ENCODE results near the gene SLC31A2.

Gene SLC31A2

GRCh38 chr9:113164536-113165300 lies 13.9 kb downstream of the SLC31A2 start:
- no peak for TF ChIP-seq ZNF274 (IDR thresholded peaks at IDR 0.05; ENCODE audit: low read depth, low read length)
- no peak for TF ChIP-seq YY1 (IDR thresholded peaks at IDR 0.05; ENCODE audit: insufficient read depth, insufficient read length)
- no peak for TF ChIP-seq SUZ12 (IDR thresholded peaks at IDR 0.05; ENCODE audit: extremely low read depth, insufficient read depth, insufficient read length)

GRCh38 chr9:113166039-113166438 lies 15.2 kb downstream of the SLC31A2 start:
- Histone ChIP-seq H3K4me1 (ENCODE audit: insufficient read depth, insufficient read length) (peaks cover 8% of the 10 kb centered on the region), H3K9ac (ENCODE audit: insufficient read length, low read depth) (no peak overlapping the region), H3K4me3 (ENCODE audit: insufficient read length, low read depth) (no peak overlapping the region), H3K36me3 (ENCODE audit: insufficient read depth, insufficient read length, low read length) (peaks cover 96% of the 10 kb centered on the region), H3K9me3 (ENCODE audit: insufficient read depth, low read length) (no peaks in the 10 kb centered on the region), H3K27me3 (ENCODE audit: insufficient read depth, insufficient read length) (no peaks in the 10 kb centered on the region)
- DNase-seq (ENCODE audit: low read depth, low spot score) = no peak
- no peak for TF ChIP-seq ZNF274 (IDR thresholded peaks at IDR 0.05; ENCODE audit: low read depth, low read length)
- TF ChIP-seq SUZ12 (IDR thresholded peaks at IDR 0.05; ENCODE audit: extremely low read depth, insufficient read depth, insufficient read length) = no peak
- no peak for TF ChIP-seq YY1 (IDR thresholded peaks at IDR 0.05; ENCODE audit: insufficient read depth, insufficient read length)

More at GRCh38 chr9:113164536-113165300, 13.9 kb downstream of the SLC31A2 start:
- H3K9ac ChIP-seq (ENCODE audit: insufficient read length, low read depth) = no peak overlapping the region
- no peak overlapping the region for H3K4me3 ChIP-seq (ENCODE audit: insufficient read length, low read depth)
- DNase-seq (ENCODE audit: low read depth, low spot score) = no peak
- H3K27me3 ChIP-seq (ENCODE audit: insufficient read depth, insufficient read length) = no peaks in the 10 kb centered on the region
- no peaks in the 10 kb centered on the region for H3K9me3 ChIP-seq (ENCODE audit: insufficient read depth, low read length)
- H3K4me1 ChIP-seq (ENCODE audit: insufficient read depth, insufficient read length) = peaks cover 8% of the 10 kb centered on the region
- peaks cover 87% of the 10 kb centered on the region for H3K36me3 ChIP-seq (ENCODE audit: insufficient read depth, insufficient read length, low read length)

GRCh38 chr9:113168809-113169208 lies 18.0 kb downstream of the SLC31A2 start:
- Histone ChIP-seq H3K9ac (ENCODE audit: insufficient read length, low read depth) (no peak overlapping the region), H3K4me1 (ENCODE audit: insufficient read depth, insufficient read length) (no peaks in the 10 kb centered on the region), H3K4me3 (ENCODE audit: insufficient read length, low read depth) (no peak overlapping the region), H3K27me3 (ENCODE audit: insufficient read depth, insufficient read length) (no peaks in the 10 kb centered on the region), H3K9me3 (ENCODE audit: insufficient read depth, low read length) (no peaks in the 10 kb centered on the region), H3K36me3 (ENCODE audit: insufficient read depth, insufficient read length, low read length) (peaks cover 90% of the 10 kb centered on the region)
- TF ChIP-seq ZNF274 (IDR thresholded peaks at IDR 0.05; ENCODE audit: low read depth, low read length) = no peak
- TF ChIP-seq YY1 (IDR thresholded peaks at IDR 0.05; ENCODE audit: insufficient read depth, insufficient read length) = no peak
- no peak for TF ChIP-seq SUZ12 (IDR thresholded peaks at IDR 0.05; ENCODE audit: extremely low read depth, insufficient read depth, insufficient read length)
- DNase-seq (ENCODE audit: low read depth, low spot score) = no peak

- H3K4me3 ChIP-seq (ENCODE audit: insufficient read length, low read depth) = no peak overlapping the region
- no peak for TF ChIP-seq ZNF274 (IDR thresholded peaks at IDR 0.05; ENCODE audit: low read depth, low read length)
- no peak for TF ChIP-seq YY1 (IDR thresholded peaks at IDR 0.05; ENCODE audit: insufficient read depth, insufficient read length)
- TF ChIP-seq SUZ12 (IDR thresholded peaks at IDR 0.05; ENCODE audit: extremely low read depth, insufficient read depth, insufficient read length) = no peak
- no peaks in the 10 kb centered on the region for H3K27me3 ChIP-seq (ENCODE audit: insufficient read depth, insufficient read length)
- H3K9me3 ChIP-seq (ENCODE audit: insufficient read depth, low read length) = no peaks in the 10 kb centered on the region
- H3K36me3 ChIP-seq (ENCODE audit: insufficient read depth, insufficient read length, low read length) = peaks cover 89% of the 10 kb centered on the region
- H3K4me1 ChIP-seq (ENCODE audit: insufficient read depth, insufficient read length) = no peaks in the 10 kb centered on the region
- no peak overlapping the region for H3K9ac ChIP-seq (ENCODE audit: insufficient read length, low read depth)
- no peak for DNase-seq (ENCODE audit: low read depth, low spot score)
Measured at GRCh38 chr9:113173341-113173740, 22.5 kb downstream of the SLC31A2 start.

GRCh38 chr9:113176803-113177202 lies 26.0 kb downstream of the SLC31A2 start:
- Histone ChIP-seq H3K27me3 (ENCODE audit: insufficient read depth, insufficient read length) (no peaks in the 10 kb centered on the region), H3K36me3 (ENCODE audit: insufficient read depth, insufficient read length, low read length) (peaks cover 81% of the 10 kb centered on the region)

GRCh38 chr9:113177251-113177650 lies 26.4 kb downstream of the SLC31A2 start:
- DNase-seq (ENCODE audit: low read depth, low spot score) = no peak
- TF ChIP-seq ZNF274 (IDR thresholded peaks at IDR 0.05; ENCODE audit: low read depth, low read length) (no peak), SUZ12 (IDR thresholded peaks at IDR 0.05; ENCODE audit: extremely low read depth, insufficient read depth, insufficient read length) (no peak), YY1 (IDR thresholded peaks at IDR 0.05; ENCODE audit: insufficient read depth, insufficient read length) (no peak)
- H3K36me3 ChIP-seq (ENCODE audit: insufficient read depth, insufficient read length, low read length) = peaks cover 83% of the 10 kb centered on the region
- H3K4me3 ChIP-seq (ENCODE audit: insufficient read length, low read depth) = no peak overlapping the region
- H3K9me3 ChIP-seq (ENCODE audit: insufficient read depth, low read length) = no peaks in the 10 kb centered on the region
- H3K9ac ChIP-seq (ENCODE audit: insufficient read length, low read depth) = no peak overlapping the region
- H3K4me1 ChIP-seq (ENCODE audit: insufficient read depth, insufficient read length) = no peaks in the 10 kb centered on the region
- H3K27me3 ChIP-seq (ENCODE audit: insufficient read depth, insufficient read length) = no peaks in the 10 kb centered on the region

More at GRCh38 chr9:113176803-113177202, 26.0 kb downstream of the SLC31A2 start:
- TF ChIP-seq ZNF274 (IDR thresholded peaks at IDR 0.05; ENCODE audit: low read depth, low read length) (no peak), YY1 (IDR thresholded peaks at IDR 0.05; ENCODE audit: insufficient read depth, insufficient read length) (no peak), SUZ12 (IDR thresholded peaks at IDR 0.05; ENCODE audit: extremely low read depth, insufficient read depth, insufficient read length) (no peak)
- H3K4me3 ChIP-seq (ENCODE audit: insufficient read length, low read depth) = no peak overlapping the region
- no peak for DNase-seq (ENCODE audit: low read depth, low spot score)
- H3K9me3 ChIP-seq (ENCODE audit: insufficient read depth, low read length) = no peaks in the 10 kb centered on the region
- no peaks in the 10 kb centered on the region for H3K4me1 ChIP-seq (ENCODE audit: insufficient read depth, insufficient read length)
- no peak overlapping the region for H3K9ac ChIP-seq (ENCODE audit: insufficient read length, low read depth)

GRCh38 chr9:113178087-113178486 lies 27.3 kb downstream of the SLC31A2 start:
- DNase-seq (ENCODE audit: low read depth, low spot score) = no peak
- H3K4me3 ChIP-seq (ENCODE audit: insufficient read length, low read depth) = no peak overlapping the region
- no peaks in the 10 kb centered on the region for H3K9me3 ChIP-seq (ENCODE audit: insufficient read depth, low read length)
- TF ChIP-seq ZNF274 (IDR thresholded peaks at IDR 0.05; ENCODE audit: low read depth, low read length) = no peak
- no peak for TF ChIP-seq SUZ12 (IDR thresholded peaks at IDR 0.05; ENCODE audit: extremely low read depth, insufficient read depth, insufficient read length)
- no peak for TF ChIP-seq YY1 (IDR thresholded peaks at IDR 0.05; ENCODE audit: insufficient read depth, insufficient read length)
- no peaks in the 10 kb centered on the region for H3K27me3 ChIP-seq (ENCODE audit: insufficient read depth, insufficient read length)
- H3K9ac ChIP-seq (ENCODE audit: insufficient read length, low read depth) = no peak overlapping the region
- H3K4me1 ChIP-seq (ENCODE audit: insufficient read depth, insufficient read length) = no peaks in the 10 kb centered on the region
- peaks cover 83% of the 10 kb centered on the region for H3K36me3 ChIP-seq (ENCODE audit: insufficient read depth, insufficient read length, low read length)

All from NT2/D1 (cell line).